Measurements from ENCODE around the gene NRM. TPM values are rescaled to one million over a fixed set of nuclear protein-coding genes. Genes with fewer than 3 reads are reported as not detected.
"Not testable (repeated sequence)": the region's sequence is repeated elsewhere in the genome, so short reads cannot be mapped to it uniquely, and the experiment has no call there.

NRM gene
- total RNA-seq, 3 donors from 2014 or later = 9.7 to 10.5 (median 10.2) TPM

GRCh38 chr6:30678964-30679726, 11.6 kb downstream of the NRM start:
- peak; percentile 94 for DNase-seq
- Mint-ChIP-seq H3K4me1 (ENCODE audit: low read depth) (peaks cover 32% of the 10 kb centered on the region), H3K36me3 (ENCODE audit: insufficient read depth) (peaks cover 44% of the 10 kb centered on the region), H3K27me3 (ENCODE audit: low read depth) (no peaks in the 10 kb centered on the region), H3K4me3 (peak overlapping the region; percentile 100), H3K9me3 (no peaks in the 10 kb centered on the region)
- peak; percentile 50 to 59 for ATAC-seq

- ATAC-seq (no peak), DNase-seq (no peak)
- H3K4me3 Mint-ChIP-seq = no peak overlapping the region
- H3K4me1 Mint-ChIP-seq (ENCODE audit: low read depth) = peaks cover 40% of the 10 kb centered on the region
- no peaks in the 10 kb centered on the region for H3K27me3 Mint-ChIP-seq (ENCODE audit: low read depth)
- H3K36me3 Mint-ChIP-seq (ENCODE audit: insufficient read depth) = peaks cover 29% of the 10 kb centered on the region
- H3K9me3 Mint-ChIP-seq = no peaks in the 10 kb centered on the region
Observed at GRCh38 chr6:30676660-30677285, 14.0 kb downstream of the NRM start.

GRCh38 chr6:30672445-30673253, 18.1 kb downstream of the NRM start, which contains the start of gene DHX16:
Gene DHX16 (minus strand): TSS chr6:30673006. CDS start chr6:30672841, 165 bp downstream.
- H3K36me3 Mint-ChIP-seq (ENCODE audit: insufficient read depth) = peaks cover 36% of the 10 kb centered on the region
- H3K4me3 Mint-ChIP-seq = peak within 1 kb of the TSS; percentile 91
- H3K27me3 Mint-ChIP-seq (ENCODE audit: low read depth) = no peaks in the 10 kb centered on the region
- ATAC-seq (peak; percentile 88 to 89), DNase-seq (peak; percentile 88)
- H3K9me3 Mint-ChIP-seq = no peaks in the 10 kb centered on the region
- H3K4me1 Mint-ChIP-seq (ENCODE audit: low read depth) = peaks cover 31% of the 10 kb centered on the region

GRCh38 chr6:30670760-30671527, 19.8 kb downstream of the NRM start:
- no peaks in the 10 kb centered on the region for H3K27me3 Mint-ChIP-seq (ENCODE audit: low read depth)
- no peak for ATAC-seq
- H3K9me3 Mint-ChIP-seq = no peaks in the 10 kb centered on the region
- peaks cover 31% of the 10 kb centered on the region for H3K4me1 Mint-ChIP-seq (ENCODE audit: low read depth)
- H3K4me3 Mint-ChIP-seq = peak overlapping the region; percentile 91
- no peak for DNase-seq
- H3K36me3 Mint-ChIP-seq (ENCODE audit: insufficient read depth) = peaks cover 26% of the 10 kb centered on the region

- Mint-ChIP-seq H3K36me3 (ENCODE audit: insufficient read depth) (peaks cover 55% of the 10 kb centered on the region), H3K4me1 (ENCODE audit: low read depth) (peaks cover 20% of the 10 kb centered on the region)
- not testable (repeated sequence) for H3K4me3 Mint-ChIP-seq; H3K9me3 Mint-ChIP-seq; H3K27me3 Mint-ChIP-seq (ENCODE audit: low read depth)
- ATAC-seq (peak; percentile 82 to 85), DNase-seq (peak; percentile 49)
Observed at GRCh38 chr6:30666300-30666699, 24.5 kb downstream of the NRM start.

GRCh38 chr6:30664994-30665767, 25.6 kb downstream of the NRM start:
- peaks cover 48% of the 10 kb centered on the region for H3K36me3 Mint-ChIP-seq (ENCODE audit: insufficient read depth)

GRCh38 chr6:30657922-30658321, 32.9 kb downstream of the NRM start:
- H3K4me1 Mint-ChIP-seq (ENCODE audit: low read depth); H3K4me3 Mint-ChIP-seq; ATAC-seq; H3K27me3 Mint-ChIP-seq (ENCODE audit: low read depth); H3K9me3 Mint-ChIP-seq; DNase-seq: not testable (repeated sequence)
- peaks cover 53% of the 10 kb centered on the region for H3K36me3 Mint-ChIP-seq (ENCODE audit: insufficient read depth)

More at GRCh38 chr6:30664994-30665767, 25.6 kb downstream of the NRM start:
- Mint-ChIP-seq H3K27me3 (ENCODE audit: low read depth) (no peaks in the 10 kb centered on the region), H3K4me3 (no peak overlapping the region), H3K4me1 (ENCODE audit: low read depth) (peaks cover 10% of the 10 kb centered on the region), H3K9me3 (no peaks in the 10 kb centered on the region)
- DNase-seq (no peak), ATAC-seq (no peak)

GRCh38 chr6:30657454-30657853, 33.3 kb downstream of the NRM start:
- Mint-ChIP-seq H3K4me1 (ENCODE audit: low read depth) (no peaks in the 10 kb centered on the region), H3K27me3 (ENCODE audit: low read depth) (no peaks in the 10 kb centered on the region), H3K36me3 (ENCODE audit: insufficient read depth) (peaks cover 50% of the 10 kb centered on the region), H3K4me3 (no peak overlapping the region), H3K9me3 (no peaks in the 10 kb centered on the region)
- DNase-seq = no peak
- no peak for ATAC-seq

GRCh38 chr6:30656513-30656912, 34.3 kb downstream of the NRM start:
- no peaks in the 10 kb centered on the region for H3K4me1 Mint-ChIP-seq (ENCODE audit: low read depth)
- no peak overlapping the region for H3K4me3 Mint-ChIP-seq
- no peak for ATAC-seq
- H3K27me3 Mint-ChIP-seq (ENCODE audit: low read depth) = no peaks in the 10 kb centered on the region
- peaks cover 46% of the 10 kb centered on the region for H3K36me3 Mint-ChIP-seq (ENCODE audit: insufficient read depth)
- no peaks in the 10 kb centered on the region for H3K9me3 Mint-ChIP-seq
- DNase-seq = no peak

GRCh38 chr6:30655743-30656094, 35.1 kb downstream of the NRM start:
- Mint-ChIP-seq H3K4me3 (no peak overlapping the region), H3K9me3 (no peaks in the 10 kb centered on the region), H3K4me1 (ENCODE audit: low read depth) (no peaks in the 10 kb centered on the region), H3K27me3 (ENCODE audit: low read depth) (no peaks in the 10 kb centered on the region), H3K36me3 (ENCODE audit: insufficient read depth) (peaks cover 46% of the 10 kb centered on the region)
- no peak for DNase-seq
- no peak for ATAC-seq

- H3K9me3 Mint-ChIP-seq = no peaks in the 10 kb centered on the region
- DNase-seq (no peak), ATAC-seq (no peak)
- peaks cover 44% of the 10 kb centered on the region for H3K36me3 Mint-ChIP-seq (ENCODE audit: insufficient read depth)
- H3K4me3 Mint-ChIP-seq = no peak overlapping the region
- H3K27me3 Mint-ChIP-seq (ENCODE audit: low read depth) = no peaks in the 10 kb centered on the region
- H3K4me1 Mint-ChIP-seq (ENCODE audit: low read depth) = no peaks in the 10 kb centered on the region
Observed at GRCh38 chr6:30654798-30655742, 35.7 kb downstream of the NRM start.

GRCh38 chr6:30651143-30651542, 39.6 kb downstream of the NRM start:
- peaks cover 26% of the 10 kb centered on the region for H3K36me3 Mint-ChIP-seq (ENCODE audit: insufficient read depth)

More at GRCh38 chr6:30651143-30651542, 39.6 kb downstream of the NRM start:
- H3K9me3 Mint-ChIP-seq = no peaks in the 10 kb centered on the region
- H3K4me1 Mint-ChIP-seq (ENCODE audit: low read depth) = peaks cover 15% of the 10 kb centered on the region
- no peak for ATAC-seq
- H3K27me3 Mint-ChIP-seq (ENCODE audit: low read depth) = no peaks in the 10 kb centered on the region
- H3K4me3 Mint-ChIP-seq = no peak overlapping the region
- DNase-seq = no peak

Data from activated T-cell treated with anti-CD3 and anti-CD28 coated beads, Interleukin-2, amount 50 U/mL, for 4 hours (primary cell).